ENCODE results near the gene RICTOR. TPM values are rescaled to one million over a fixed set of nuclear protein-coding genes. Genes with fewer than 3 reads are reported as not detected.

The RICTOR gene
- polyA plus RNA-seq, 1 donor from 2014 or later = 12.9 TPM

DNA sequence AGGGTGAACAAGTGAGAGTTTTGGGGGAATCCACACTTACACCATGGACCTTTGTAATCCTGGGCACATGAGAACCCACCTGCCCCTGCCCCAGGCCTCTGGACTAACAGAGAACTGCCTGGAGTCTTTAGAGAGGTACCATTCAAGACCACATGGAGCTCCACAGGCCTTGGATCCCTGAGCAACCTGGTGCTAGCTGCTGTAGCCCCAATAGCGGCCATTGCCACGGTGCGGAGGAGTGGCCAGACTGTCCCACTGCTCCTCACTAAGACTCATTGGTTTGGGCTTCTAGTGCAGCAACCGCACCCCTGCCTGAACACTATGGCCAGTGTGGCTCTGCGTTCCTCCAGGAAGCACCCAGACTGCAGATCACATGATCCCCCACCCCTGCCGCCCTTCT, 182.6 kb downstream of the RICTOR start:
- Histone ChIP-seq H3K27ac (ENCODE audit: low read length) (no peak overlapping the region), H3K79me2 (replicated peaks; ENCODE audit: insufficient read depth, low read length) (no peaks in the 10 kb centered on the region), H3K27me3 (ENCODE audit: insufficient read depth, low read depth, low read length) (no peaks in the 10 kb centered on the region), H3F3A (ENCODE audit: insufficient read depth, low read length, poor library complexity, severe bottlenecking) (no peaks in the 10 kb centered on the region), H2AFZ (ENCODE audit: low read depth, low read length) (no peak overlapping the region), H4K20me1 (ENCODE audit: insufficient read depth) (no peaks in the 10 kb centered on the region), H3K9ac (ENCODE audit: low read length) (no peak overlapping the region), H3K4me2 (ENCODE audit: low read length) (no peak overlapping the region), H3K4me3 (ENCODE audit: low read length) (no peak overlapping the region), H3K9me3 (ENCODE audit: low read length) (no peaks in the 10 kb centered on the region), H3K9me2 (ENCODE audit: insufficient read depth, low read length) (no peaks in the 10 kb centered on the region), H3K36me3 (ENCODE audit: insufficient read depth, low read length) (no peaks in the 10 kb centered on the region)
- TF ChIP-seq, protein P1, sequence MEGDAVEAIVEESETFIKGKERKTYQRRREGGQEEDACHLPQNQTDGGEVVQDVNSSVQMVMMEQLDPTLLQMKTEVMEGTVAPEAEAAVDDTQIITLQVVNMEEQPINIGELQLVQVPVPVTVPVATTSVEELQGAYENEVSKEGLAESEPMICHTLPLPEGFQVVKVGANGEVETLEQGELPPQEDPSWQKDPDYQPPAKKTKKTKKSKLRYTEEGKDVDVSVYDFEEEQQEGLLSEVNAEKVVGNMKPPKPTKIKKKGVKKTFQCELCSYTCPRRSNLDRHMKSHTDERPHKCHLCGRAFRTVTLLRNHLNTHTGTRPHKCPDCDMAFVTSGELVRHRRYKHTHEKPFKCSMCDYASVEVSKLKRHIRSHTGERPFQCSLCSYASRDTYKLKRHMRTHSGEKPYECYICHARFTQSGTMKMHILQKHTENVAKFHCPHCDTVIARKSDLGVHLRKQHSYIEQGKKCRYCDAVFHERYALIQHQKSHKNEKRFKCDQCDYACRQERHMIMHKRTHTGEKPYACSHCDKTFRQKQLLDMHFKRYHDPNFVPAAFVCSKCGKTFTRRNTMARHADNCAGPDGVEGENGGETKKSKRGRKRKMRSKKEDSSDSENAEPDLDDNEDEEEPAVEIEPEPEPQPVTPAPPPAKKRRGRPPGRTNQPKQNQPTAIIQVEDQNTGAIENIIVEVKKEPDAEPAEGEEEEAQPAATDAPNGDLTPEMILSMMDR (IDR thresholded peaks at IDR 0.05; ENCODE audit: poor library complexity, severe bottlenecking) = no peak
- no peak for TF ChIP-seq EP300 (conservative IDR thresholded peaks at IDR 0.05; ENCODE audit: poor library complexity, severe bottlenecking)
- no peak for TF ChIP-seq TAF1 (IDR thresholded peaks at IDR 0.05; ENCODE audit: low read depth)
- TF ChIP-seq POLR2AphosphoS5 (IDR thresholded peaks at IDR 0.05) = no peak
- TF ChIP-seq, protein P2, sequence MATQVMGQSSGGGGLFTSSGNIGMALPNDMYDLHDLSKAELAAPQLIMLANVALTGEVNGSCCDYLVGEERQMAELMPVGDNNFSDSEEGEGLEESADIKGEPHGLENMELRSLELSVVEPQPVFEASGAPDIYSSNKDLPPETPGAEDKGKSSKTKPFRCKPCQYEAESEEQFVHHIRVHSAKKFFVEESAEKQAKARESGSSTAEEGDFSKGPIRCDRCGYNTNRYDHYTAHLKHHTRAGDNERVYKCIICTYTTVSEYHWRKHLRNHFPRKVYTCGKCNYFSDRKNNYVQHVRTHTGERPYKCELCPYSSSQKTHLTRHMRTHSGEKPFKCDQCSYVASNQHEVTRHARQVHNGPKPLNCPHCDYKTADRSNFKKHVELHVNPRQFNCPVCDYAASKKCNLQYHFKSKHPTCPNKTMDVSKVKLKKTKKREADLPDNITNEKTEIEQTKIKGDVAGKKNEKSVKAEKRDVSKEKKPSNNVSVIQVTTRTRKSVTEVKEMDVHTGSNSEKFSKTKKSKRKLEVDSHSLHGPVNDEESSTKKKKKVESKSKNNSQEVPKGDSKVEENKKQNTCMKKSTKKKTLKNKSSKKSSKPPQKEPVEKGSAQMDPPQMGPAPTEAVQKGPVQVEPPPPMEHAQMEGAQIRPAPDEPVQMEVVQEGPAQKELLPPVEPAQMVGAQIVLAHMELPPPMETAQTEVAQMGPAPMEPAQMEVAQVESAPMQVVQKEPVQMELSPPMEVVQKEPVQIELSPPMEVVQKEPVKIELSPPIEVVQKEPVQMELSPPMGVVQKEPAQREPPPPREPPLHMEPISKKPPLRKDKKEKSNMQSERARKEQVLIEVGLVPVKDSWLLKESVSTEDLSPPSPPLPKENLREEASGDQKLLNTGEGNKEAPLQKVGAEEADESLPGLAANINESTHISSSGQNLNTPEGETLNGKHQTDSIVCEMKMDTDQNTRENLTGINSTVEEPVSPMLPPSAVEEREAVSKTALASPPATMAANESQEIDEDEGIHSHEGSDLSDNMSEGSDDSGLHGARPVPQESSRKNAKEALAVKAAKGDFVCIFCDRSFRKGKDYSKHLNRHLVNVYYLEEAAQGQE (IDR thresholded peaks at IDR 0.05; ENCODE audit: borderline replicate concordance) = no peak
- no peak for TF ChIP-seq EZH2 (IDR thresholded peaks at IDR 0.05; ENCODE audit: borderline replicate concordance, insufficient read depth, low read length, poor library complexity, severe bottlenecking)
- TF ChIP-seq SMC3 (conservative IDR thresholded peaks at IDR 0.05; ENCODE audit: poor library complexity) = no peak
- TF ChIP-seq RAD21 (conservative IDR thresholded peaks at IDR 0.05) = no peak
- TF ChIP-seq MXI1 (conservative IDR thresholded peaks at IDR 0.05; ENCODE audit: poor library complexity, severe bottlenecking) = no peak

DNA sequence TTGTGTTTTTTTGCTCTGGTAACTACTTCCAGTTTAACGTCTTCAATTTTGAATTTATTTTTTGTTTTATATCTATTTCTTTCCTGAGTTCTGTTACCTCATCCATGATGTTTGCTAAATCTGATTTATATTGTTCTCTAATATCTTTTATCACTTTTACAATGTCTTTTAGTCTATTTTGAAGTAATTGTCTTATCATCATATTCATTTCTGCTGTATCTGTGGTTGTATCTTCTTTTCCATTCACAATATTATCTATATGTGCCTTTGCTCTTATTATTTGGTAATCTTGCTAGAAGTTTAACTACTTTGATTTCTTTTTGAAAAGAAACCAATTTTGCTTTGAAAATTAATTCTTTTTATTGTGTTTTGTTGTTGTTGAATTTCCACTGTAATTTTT, 184.8 kb downstream of the RICTOR start:
- no peaks in the 10 kb centered on the region for H3K9me3 ChIP-seq (ENCODE audit: low read length)
- H2AFZ ChIP-seq (ENCODE audit: low read depth, low read length) = no peak overlapping the region
- no peak overlapping the region for H3K4me3 ChIP-seq (ENCODE audit: low read length)
- no peaks in the 10 kb centered on the region for H3K27me3 ChIP-seq (ENCODE audit: insufficient read depth, low read depth, low read length)
- H3F3A ChIP-seq (ENCODE audit: insufficient read depth, low read length, poor library complexity, severe bottlenecking) = no peaks in the 10 kb centered on the region
- TF ChIP-seq MXI1 (conservative IDR thresholded peaks at IDR 0.05; ENCODE audit: poor library complexity, severe bottlenecking) (no peak), POLR2AphosphoS5 (IDR thresholded peaks at IDR 0.05) (no peak), RAD21 (conservative IDR thresholded peaks at IDR 0.05) (no peak), TAF1 (IDR thresholded peaks at IDR 0.05; ENCODE audit: low read depth) (no peak), SMC3 (conservative IDR thresholded peaks at IDR 0.05; ENCODE audit: poor library complexity) (no peak), EP300 (conservative IDR thresholded peaks at IDR 0.05; ENCODE audit: poor library complexity, severe bottlenecking) (no peak), EZH2 (IDR thresholded peaks at IDR 0.05; ENCODE audit: borderline replicate concordance, insufficient read depth, low read length, poor library complexity, severe bottlenecking) (no peak)
- TF ChIP-seq, protein P2 (IDR thresholded peaks at IDR 0.05; ENCODE audit: borderline replicate concordance) = no peak
- TF ChIP-seq, protein P1 (IDR thresholded peaks at IDR 0.05; ENCODE audit: poor library complexity, severe bottlenecking) = no peak
- no peaks in the 10 kb centered on the region for H3K36me3 ChIP-seq (ENCODE audit: insufficient read depth, low read length)
- H4K20me1 ChIP-seq (ENCODE audit: insufficient read depth) = no peaks in the 10 kb centered on the region
- H3K27ac ChIP-seq (ENCODE audit: low read length) = no peak overlapping the region
- no peak overlapping the region for H3K9ac ChIP-seq (ENCODE audit: low read length)
- no peaks in the 10 kb centered on the region for H3K79me2 ChIP-seq (replicated peaks; ENCODE audit: insufficient read depth, low read length)
- no peak overlapping the region for H3K4me2 ChIP-seq (ENCODE audit: low read length)
- H3K9me2 ChIP-seq (ENCODE audit: insufficient read depth, low read length) = no peaks in the 10 kb centered on the region

Measured in neural cell (in vitro differentiated cells).